NCI-H1694 treated with DMSO at 0.1 percent for 48 hours (cell line): ENCODE data around the gene MGAT4B.

ENCODE experiments used
- DNase-seq: peaks from one replicate; lab custom pipeline; 2025; lab: John Stamatoyannopoulos, UW

MGAT4B gene

GRCh38 chr5:179769271-179769670 lies 37.4 kb downstream of the MGAT4B start:
- no peak for DNase-seq

GRCh38 chr5:179768326-179769085 lies 38.2 kb downstream of the MGAT4B start:
- no peak for DNase-seq

GRCh38 chr5:179767496-179768100 lies 39.1 kb downstream of the MGAT4B start:
- DNase-seq: no peak

- no peak for DNase-seq
Measured at GRCh38 chr5:179766726-179767455, 39.8 kb downstream of the MGAT4B start.

- DNase-seq: no peak
Measured at GRCh38 chr5:179766021-179766725, 40.5 kb downstream of the MGAT4B start.

- DNase-seq: no peak
Measured at GRCh38 chr5:179765400-179765799, 41.3 kb downstream of the MGAT4B start.

- DNase-seq: no peak
Measured at GRCh38 chr5:179764056-179764455, 42.6 kb downstream of the MGAT4B start.

GRCh38 chr5:179763215-179763945 lies 43.3 kb downstream of the MGAT4B start:
- DNase-seq: peak; percentile 39

- no peak for DNase-seq
Measured at GRCh38 chr5:179762781-179763176, 43.9 kb downstream of the MGAT4B start.

GRCh38 chr5:179762079-179762780 lies 44.4 kb downstream of the MGAT4B start:
- no peak for DNase-seq

- no peak for DNase-seq
Measured at GRCh38 chr5:179759581-179760551, 46.8 kb downstream of the MGAT4B start.

GRCh38 chr5:179758955-179759354 lies 47.7 kb downstream of the MGAT4B start:
- no peak for DNase-seq

- DNase-seq: no peak
Measured at GRCh38 chr5:179755022-179755421, 51.6 kb downstream of the MGAT4B start.

GRCh38 chr5:179753971-179754370 lies 52.7 kb downstream of the MGAT4B start:
- DNase-seq: no peak

GRCh38 chr5:179749857-179750508 lies 56.7 kb downstream of the MGAT4B start:
- DNase-seq: no peak

- DNase-seq: no peak
Measured at GRCh38 chr5:179747811-179748210, 58.9 kb downstream of the MGAT4B start.
